ENCODE results near the gene FGF1.

GRCh38 chr5:142658278-142658677 lies 27.6 kb downstream of the FGF1 start:
- TF ChIP-seq CTCF (IDR thresholded peaks at IDR 0.05; ENCODE audit: low read depth, low read length) (no peak), POLR2A (IDR thresholded peaks at IDR 0.05; ENCODE audit: extremely low read depth, insufficient read length) (no peak), MYC (IDR thresholded peaks at IDR 0.05; ENCODE audit: low read depth, low read length) (no peak), MAX (IDR thresholded peaks at IDR 0.05; ENCODE audit: low read depth, low read length) (no peak)
